ENCODE data around the gene MISP3.

MISP3 gene

GRCh38 chr19:14116918-14117578 is 44.5 kb downstream of the MISP3 start:
- no peak for DNase-seq (ENCODE audit: low read depth)
- H3K4me3 ChIP-seq (ENCODE audit: low read depth, low read length): peak overlapping the region; percentile 90
- TF ChIP-seq CTCF (IDR thresholded peaks at IDR 0.05; ENCODE audit: control insufficient read depth, extremely low read depth, insufficient read depth): no peak

- DNase-seq (ENCODE audit: low read depth): peak; percentile 95
- no peak for TF ChIP-seq CTCF (IDR thresholded peaks at IDR 0.05; ENCODE audit: control insufficient read depth, extremely low read depth, insufficient read depth)
- peak within 1 kb of the TSS; percentile 90 for H3K4me3 ChIP-seq (ENCODE audit: low read depth, low read length)
Observed at GRCh38 chr19:14117668-14118164, 45.1 kb downstream of the MISP3 start, which contains the start of gene PRKACA. Gene PRKACA (minus strand): TSS chr19:14117762. CDS start chr19:14117547, 215 bp downstream.

- peak overlapping the region; percentile 60 for H3K4me3 ChIP-seq (ENCODE audit: low read depth, low read length)
- no peak for DNase-seq (ENCODE audit: low read depth)
- no peak for TF ChIP-seq CTCF (IDR thresholded peaks at IDR 0.05; ENCODE audit: control insufficient read depth, extremely low read depth, insufficient read depth)
Observed at GRCh38 chr19:14118165-14119051, 45.8 kb downstream of the MISP3 start.

- no peak for DNase-seq (ENCODE audit: low read depth)
- peak overlapping the region; percentile 60 for H3K4me3 ChIP-seq (ENCODE audit: low read depth, low read length)
- TF ChIP-seq CTCF (IDR thresholded peaks at IDR 0.05; ENCODE audit: control insufficient read depth, extremely low read depth, insufficient read depth): no peak
Observed at GRCh38 chr19:14119146-14119545, 46.6 kb downstream of the MISP3 start.

- DNase-seq (ENCODE audit: low read depth): no peak
- TF ChIP-seq CTCF (IDR thresholded peaks at IDR 0.05; ENCODE audit: control insufficient read depth, extremely low read depth, insufficient read depth): no peak
- H3K4me3 ChIP-seq (ENCODE audit: low read depth, low read length): no peak overlapping the region
Observed at GRCh38 chr19:14119644-14120496, 47.3 kb downstream of the MISP3 start.

GRCh38 chr19:14120497-14120780 is 47.9 kb downstream of the MISP3 start:
- H3K4me3 ChIP-seq (ENCODE audit: low read depth, low read length): no peak overlapping the region
- TF ChIP-seq CTCF (IDR thresholded peaks at IDR 0.05; ENCODE audit: control insufficient read depth, extremely low read depth, insufficient read depth): no peak
- no peak for DNase-seq (ENCODE audit: low read depth)

Data from LNCaP clone FGC (cell line).